CD4-positive, alpha-beta T cell treated with Interleukin-6 at 100 ng/mL for 8 hours (primary cell): ENCODE measurements around the gene TRAF3.

Experiments
- DNase-seq: peaks from one replicate; pipeline ENCODE4 v3.0.0-alpha.2; 2020; ENCODE audit warnings: mixed read lengths, low spot score

Gene TRAF3

GRCh38 chr14:102955636-102956408 lies 178.6 kb downstream of the TRAF3 start:
- DNase-seq = no peak

GRCh38 chr14:102957222-102957621 lies 180.0 kb downstream of the TRAF3 start:
- no peak for DNase-seq

GRCh38 chr14:102958461-102958860 lies 181.2 kb downstream of the TRAF3 start:
- no peak for DNase-seq
